ENCODE measurements around the gene CRYGD. TPM values are rescaled to one million over a fixed set of nuclear protein-coding genes. Genes with fewer than 3 reads are reported as not detected.

Gene CRYGD
- total RNA-seq, 2 experiments from 2014 or later: not detected

GRCh38 chr2:208077276-208077675 lies 47.0 kb downstream of the CRYGD start:
- H3K27me3 Mint-ChIP-seq: peaks cover 25% of the 10 kb centered on the region
- no peaks in the 10 kb centered on the region for H3K36me3 ChIP-seq (ENCODE audit: insufficient read depth, low read length)
- intact Hi-C loops (cut with DNase I, micrococcal nuclease): no loop called here
- no peak overlapping the region for H3K27ac Mint-ChIP-seq
- no peaks in the 10 kb centered on the region for H3K9me3 Mint-ChIP-seq
- H3K27ac ChIP-seq (ENCODE audit: low read depth in 1 of 2, low read length in 2 of 2): no peak overlapping the region
- ATAC-seq (ENCODE audit: poor library complexity): no peak
- H3K4me3 ChIP-seq (ENCODE audit: low read length): no peak overlapping the region
- no peaks in the 10 kb centered on the region for H3K4me1 ChIP-seq (ENCODE audit: insufficient read depth, low read length)
- H3K9me3 ChIP-seq (ENCODE audit: control insufficient read depth in 1 of 2, insufficient read depth in 1 of 2, low read length in 2 of 2): no peaks in the 10 kb centered on the region
- ChIA-PET CTCF (interaction anchor here (1.1 kb wide), 1 partner anchor 12 kb away, joined by 3 read pairs; no protein-coding TSS in a partner anchor), POLR2A (no interaction called here)
- H3K4me3 Mint-ChIP-seq: no peak overlapping the region
- H3K4me1 Mint-ChIP-seq (ENCODE audit: low read depth): no peaks in the 10 kb centered on the region
- no peaks in the 10 kb centered on the region for H3K27me3 ChIP-seq (ENCODE audit: control insufficient read depth in 1 of 2, insufficient read depth in 2 of 2, low read length in 2 of 2)
- H3K36me3 Mint-ChIP-seq (ENCODE audit: low read depth): no peaks in the 10 kb centered on the region
- TF ChIP-seq CTCF (IDR thresholded peaks at IDR 0.05): no peak
- no peak for DNase-seq

GRCh38 chr2:208074610-208075356 lies 49.5 kb downstream of the CRYGD start:
- no peaks in the 10 kb centered on the region for H3K4me1 Mint-ChIP-seq (ENCODE audit: low read depth)
- intact Hi-C loops (cut with DNase I, micrococcal nuclease): loop anchor here in 1 of 2 experiments (5.0 kb wide), 1 partner anchor 1097 kb away; no protein-coding TSS in a partner anchor
- CTCF ChIA-PET: interaction anchor here (0.6 kb wide), 1 partner anchor 48 kb away, joined by 3 read pairs; no protein-coding TSS in a partner anchor
- H3K4me3 Mint-ChIP-seq: no peak overlapping the region
- DNase-seq: no peak
- Histone ChIP-seq H3K36me3 (ENCODE audit: insufficient read depth, low read length) (no peaks in the 10 kb centered on the region), H3K9me3 (ENCODE audit: control insufficient read depth in 1 of 2, insufficient read depth in 1 of 2, low read length in 2 of 2) (no peaks in the 10 kb centered on the region), H3K27me3 (ENCODE audit: control insufficient read depth in 1 of 2, insufficient read depth in 2 of 2, low read length in 2 of 2) (no peaks in the 10 kb centered on the region), H3K4me3 (ENCODE audit: low read length) (no peak overlapping the region), H3K4me1 (ENCODE audit: insufficient read depth, low read length) (no peaks in the 10 kb centered on the region), H3K27ac (ENCODE audit: low read depth in 1 of 2, low read length in 2 of 2) (no peak overlapping the region)
- no peak overlapping the region for H3K27ac Mint-ChIP-seq
- no peak for TF ChIP-seq CTCF (IDR thresholded peaks at IDR 0.05)
- H3K36me3 Mint-ChIP-seq (ENCODE audit: low read depth): no peaks in the 10 kb centered on the region
- POLR2A ChIA-PET: interaction anchor here (0.9 kb wide), 1 partner anchor 15 kb away, joined by 3 read pairs; no protein-coding TSS in a partner anchor
- peaks cover 19% of the 10 kb centered on the region for H3K27me3 Mint-ChIP-seq
- no peaks in the 10 kb centered on the region for H3K9me3 Mint-ChIP-seq
- no peak for ATAC-seq (ENCODE audit: poor library complexity)

- intact Hi-C loops (cut with DNase I, micrococcal nuclease): loop anchor here (1.0 to 5.0 kb wide), 5 partner anchors 326 to 1379 kb away; no protein-coding TSS in a partner anchor
Observed at GRCh38 chr2:208072250-208072892, 52.0 kb downstream of the CRYGD start.

More at GRCh38 chr2:208072250-208072892, 52.0 kb downstream of the CRYGD start:
- ChIA-PET CTCF (interaction anchor here (0.6 to 1.4 kb wide), 3 partner anchors 99 to 821 kb away, joined by 3 to 11 read pairs (median 4); no protein-coding TSS in a partner anchor), POLR2A (no interaction called here)
- DNase-seq: peak; percentile 21 to 73 (median 42)
- peak; percentile 70 for ATAC-seq (ENCODE audit: poor library complexity)
- peak; percentile 76 for TF ChIP-seq CTCF (IDR thresholded peaks at IDR 0.05)
- Histone ChIP-seq H3K4me1 (ENCODE audit: insufficient read depth, low read length) (no peaks in the 10 kb centered on the region), H3K27me3 (ENCODE audit: control insufficient read depth in 1 of 2, insufficient read depth in 2 of 2, low read length in 2 of 2) (no peaks in the 10 kb centered on the region), H3K27ac (ENCODE audit: low read depth in 1 of 2, low read length in 2 of 2) (no peak overlapping the region), H3K36me3 (ENCODE audit: insufficient read depth, low read length) (no peaks in the 10 kb centered on the region), H3K9me3 (ENCODE audit: control insufficient read depth in 1 of 2, insufficient read depth in 1 of 2, low read length in 2 of 2) (no peaks in the 10 kb centered on the region), H3K4me3 (ENCODE audit: low read length) (no peak overlapping the region)
- Mint-ChIP-seq H3K27me3 (peaks cover 16% of the 10 kb centered on the region), H3K4me1 (ENCODE audit: low read depth) (no peaks in the 10 kb centered on the region), H3K4me3 (no peak overlapping the region), H3K36me3 (ENCODE audit: low read depth) (no peaks in the 10 kb centered on the region), H3K9me3 (no peaks in the 10 kb centered on the region), H3K27ac (no peak overlapping the region)

Other genes starting within 250 kb of the CRYGD start
- gene PLEKHM3, start 99.0 kb downstream of the CRYGD start, total RNA-seq: 10 to 100 TPM; 11.3 to 11.6 TPM
- not detected for gene CRYGC, start 5.3 kb upstream of the CRYGD start, total RNA-seq
- gene CRYGB, start 21.6 kb upstream of the CRYGD start, total RNA-seq: not detected
- gene CRYGA, start 39.1 kb upstream of the CRYGD start, total RNA-seq: not detected
- gene C2orf80, start 65.5 kb upstream of the CRYGD start, total RNA-seq: not detected
- gene IDH1, start 130.5 kb upstream of the CRYGD start, total RNA-seq: 1 to 10 TPM; 3.0 to 3.4 TPM
- gene PIKFYVE, start 141.7 kb upstream of the CRYGD start, total RNA-seq: 10 to 100 TPM; 29.3 to 29.9 TPM